ENCODE measurements around the gene KBTBD12.

Gene KBTBD12

DNA sequence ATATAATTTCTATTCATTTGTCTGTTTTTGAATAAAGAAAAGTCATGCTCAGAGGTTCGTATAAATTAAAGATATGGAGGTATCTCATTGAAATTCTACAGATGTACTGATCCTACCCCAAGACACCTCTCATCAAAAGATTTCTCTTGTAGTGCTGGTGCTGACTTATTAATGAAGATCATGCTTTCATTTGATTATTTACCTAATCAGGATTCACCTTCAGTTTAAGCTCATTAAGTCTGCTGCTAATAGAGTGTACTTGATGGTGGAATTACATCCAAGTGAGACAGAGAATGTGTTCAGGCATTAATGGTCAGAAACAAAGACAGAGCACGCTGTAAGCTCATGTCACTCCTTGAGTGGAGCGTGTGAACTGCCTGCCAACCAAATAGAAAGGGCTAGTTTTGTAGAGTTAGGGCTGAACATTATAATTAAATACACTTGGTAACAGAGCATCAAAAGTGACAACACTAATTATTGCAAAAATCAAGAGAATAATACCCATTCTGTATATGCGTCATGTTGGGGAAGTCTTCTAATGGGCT, 45.5 kb downstream of the KBTBD12 start:
- H3K9me2 ChIP-seq (replicated peaks; ENCODE audit: insufficient read depth, low read length) = no peaks in the 10 kb centered on the region
- H4K20me1 ChIP-seq (ENCODE audit: low read depth, low read length) = no peaks in the 10 kb centered on the region
- H3K4me2 ChIP-seq (ENCODE audit: low read depth, low read length, poor library complexity, severe bottlenecking) = no peak overlapping the region
- no peaks in the 10 kb centered on the region for H3F3A ChIP-seq (ENCODE audit: insufficient read depth)
- H2AFZ ChIP-seq (ENCODE audit: low read depth, low read length, severe bottlenecking) = no peak overlapping the region
- no peaks in the 10 kb centered on the region for H3K36me3 ChIP-seq (ENCODE audit: low read length)
- no peak overlapping the region for H3K4me3 ChIP-seq (ENCODE audit: insufficient read depth, low read length, poor library complexity, severe bottlenecking)
- no peaks in the 10 kb centered on the region for H3K27me3 ChIP-seq (ENCODE audit: low read length)
- H3K9me3 ChIP-seq (ENCODE audit: insufficient read depth, low read length) = no peaks in the 10 kb centered on the region
- H3K9ac ChIP-seq (ENCODE audit: low read length) = no peak overlapping the region
- no peak overlapping the region for H3K27ac ChIP-seq (ENCODE audit: low read depth, low read length)
- no peaks in the 10 kb centered on the region for H3K79me2 ChIP-seq (ENCODE audit: insufficient read depth, low read length)
- TF ChIP-seq, protein P1, sequence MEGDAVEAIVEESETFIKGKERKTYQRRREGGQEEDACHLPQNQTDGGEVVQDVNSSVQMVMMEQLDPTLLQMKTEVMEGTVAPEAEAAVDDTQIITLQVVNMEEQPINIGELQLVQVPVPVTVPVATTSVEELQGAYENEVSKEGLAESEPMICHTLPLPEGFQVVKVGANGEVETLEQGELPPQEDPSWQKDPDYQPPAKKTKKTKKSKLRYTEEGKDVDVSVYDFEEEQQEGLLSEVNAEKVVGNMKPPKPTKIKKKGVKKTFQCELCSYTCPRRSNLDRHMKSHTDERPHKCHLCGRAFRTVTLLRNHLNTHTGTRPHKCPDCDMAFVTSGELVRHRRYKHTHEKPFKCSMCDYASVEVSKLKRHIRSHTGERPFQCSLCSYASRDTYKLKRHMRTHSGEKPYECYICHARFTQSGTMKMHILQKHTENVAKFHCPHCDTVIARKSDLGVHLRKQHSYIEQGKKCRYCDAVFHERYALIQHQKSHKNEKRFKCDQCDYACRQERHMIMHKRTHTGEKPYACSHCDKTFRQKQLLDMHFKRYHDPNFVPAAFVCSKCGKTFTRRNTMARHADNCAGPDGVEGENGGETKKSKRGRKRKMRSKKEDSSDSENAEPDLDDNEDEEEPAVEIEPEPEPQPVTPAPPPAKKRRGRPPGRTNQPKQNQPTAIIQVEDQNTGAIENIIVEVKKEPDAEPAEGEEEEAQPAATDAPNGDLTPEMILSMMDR (IDR thresholded peaks at IDR 0.05; ENCODE audit: insufficient read depth, low read length, poor library complexity, severe bottlenecking) = no peak
- TF ChIP-seq EZH2phosphoT487 (conservative IDR thresholded peaks at IDR 0.05; ENCODE audit: low read length) = no peak

DNA sequence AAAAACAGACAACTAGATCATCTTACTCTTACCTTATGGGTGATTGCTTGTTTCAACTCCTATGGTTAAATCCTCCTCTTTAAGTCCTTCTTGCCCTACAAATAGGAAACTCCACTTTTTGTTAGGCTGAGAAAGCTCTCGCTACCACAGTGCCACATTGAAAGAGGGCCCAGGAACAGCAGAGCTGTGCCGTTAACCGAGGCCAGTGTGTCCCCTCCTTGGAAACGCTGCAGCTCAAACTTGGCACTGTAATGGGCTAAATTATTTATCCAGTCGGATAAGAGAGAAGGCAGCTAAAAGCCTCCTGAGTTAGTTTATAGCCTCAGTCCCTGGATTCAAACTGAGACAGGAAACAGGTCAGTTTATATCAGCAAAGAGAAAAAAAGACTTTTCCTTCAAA, 46.1 kb downstream of the KBTBD12 start:
- Histone ChIP-seq H3K9me3 (ENCODE audit: insufficient read depth, low read length) (no peaks in the 10 kb centered on the region), H2AFZ (ENCODE audit: low read depth, low read length, severe bottlenecking) (no peak overlapping the region), H3K27me3 (ENCODE audit: low read length) (no peaks in the 10 kb centered on the region), H3K4me3 (ENCODE audit: insufficient read depth, low read length, poor library complexity, severe bottlenecking) (no peak overlapping the region), H3F3A (ENCODE audit: insufficient read depth) (no peaks in the 10 kb centered on the region), H3K9ac (ENCODE audit: low read length) (no peak overlapping the region), H3K9me2 (replicated peaks; ENCODE audit: insufficient read depth, low read length) (no peaks in the 10 kb centered on the region), H3K79me2 (ENCODE audit: insufficient read depth, low read length) (no peaks in the 10 kb centered on the region), H3K36me3 (ENCODE audit: low read length) (no peaks in the 10 kb centered on the region), H4K20me1 (ENCODE audit: low read depth, low read length) (no peaks in the 10 kb centered on the region), H3K4me2 (ENCODE audit: low read depth, low read length, poor library complexity, severe bottlenecking) (no peak overlapping the region), H3K27ac (ENCODE audit: low read depth, low read length) (no peak overlapping the region)
- TF ChIP-seq, protein P1 (IDR thresholded peaks at IDR 0.05; ENCODE audit: insufficient read depth, low read length, poor library complexity, severe bottlenecking) = no peak
- no peak for TF ChIP-seq EZH2phosphoT487 (conservative IDR thresholded peaks at IDR 0.05; ENCODE audit: low read length)

GRCh38 chr3:127961963-127962362, 46.9 kb downstream of the KBTBD12 start:
- Histone ChIP-seq H2AFZ (ENCODE audit: low read depth, low read length, severe bottlenecking) (no peak overlapping the region), H3F3A (ENCODE audit: insufficient read depth) (no peaks in the 10 kb centered on the region), H3K4me2 (ENCODE audit: low read depth, low read length, poor library complexity, severe bottlenecking) (no peak overlapping the region)

More at GRCh38 chr3:127961963-127962362, 46.9 kb downstream of the KBTBD12 start:
- no peaks in the 10 kb centered on the region for H3K36me3 ChIP-seq (ENCODE audit: low read length)
- no peaks in the 10 kb centered on the region for H3K27me3 ChIP-seq (ENCODE audit: low read length)
- TF ChIP-seq, protein P1 (IDR thresholded peaks at IDR 0.05; ENCODE audit: insufficient read depth, low read length, poor library complexity, severe bottlenecking) = no peak
- TF ChIP-seq EZH2phosphoT487 (conservative IDR thresholded peaks at IDR 0.05; ENCODE audit: low read length) = no peak
- H3K79me2 ChIP-seq (ENCODE audit: insufficient read depth, low read length) = no peaks in the 10 kb centered on the region
- H3K9ac ChIP-seq (ENCODE audit: low read length) = no peak overlapping the region
- H3K4me3 ChIP-seq (ENCODE audit: insufficient read depth, low read length, poor library complexity, severe bottlenecking) = no peak overlapping the region
- H3K27ac ChIP-seq (ENCODE audit: low read depth, low read length) = no peak overlapping the region
- no peaks in the 10 kb centered on the region for H3K9me2 ChIP-seq (replicated peaks; ENCODE audit: insufficient read depth, low read length)
- no peaks in the 10 kb centered on the region for H4K20me1 ChIP-seq (ENCODE audit: low read depth, low read length)
- no peaks in the 10 kb centered on the region for H3K9me3 ChIP-seq (ENCODE audit: insufficient read depth, low read length)
